Stimulated activated CD4-positive, alpha-beta T cell treated with anti-CD3 and anti-CD28 coated beads, Interleukin-15, amount 100 ng/mL, for 1 hour (primary cell): ENCODE measurements around the gene FCN2.

Source experiments
- DNase-seq, 2 donors: peaks; one replicate each; pipeline ENCODE4 v3.0.0-alpha.2; 2020; ENCODE audit warnings: low read depth in 1 of 2, low spot score in 1 of 2

Gene FCN2

GRCh38 chr9:134908524-134909309, 28.1 kb downstream of the FCN2 start:
- no peak for DNase-seq

- no peak for DNase-seq
Measured at GRCh38 chr9:134909511-134910481, 29.2 kb downstream of the FCN2 start.

- no peak for DNase-seq
Measured at GRCh38 chr9:134912126-134912840, 31.7 kb downstream of the FCN2 start.

- no peak for DNase-seq
Measured at GRCh38 chr9:134913041-134913712, 32.6 kb downstream of the FCN2 start.

GRCh38 chr9:134913713-134914500, 33.3 kb downstream of the FCN2 start:
- DNase-seq = no peak

GRCh38 chr9:134914501-134914834, 33.9 kb downstream of the FCN2 start:
- no peak for DNase-seq

- DNase-seq = no peak
Measured at GRCh38 chr9:134915046-134915985, 34.7 kb downstream of the FCN2 start.

GRCh38 chr9:134916161-134916665, 35.6 kb downstream of the FCN2 start:
- no peak for DNase-seq

- no peak for DNase-seq
Measured at GRCh38 chr9:134917431-134918373, 37.1 kb downstream of the FCN2 start, which contains the start of gene FCN1. Gene FCN1, minus strand, starts transcription at chr9:134917912. Its CDS starts 41 bp downstream, at chr9:134917871.

GRCh38 chr9:134918646-134919045, 38.0 kb downstream of the FCN2 start:
- no peak for DNase-seq

- no peak for DNase-seq
Measured at GRCh38 chr9:134919303-134919702, 38.7 kb downstream of the FCN2 start.

- no peak for DNase-seq
Measured at GRCh38 chr9:134922066-134922931, 41.7 kb downstream of the FCN2 start.

- no peak for DNase-seq
Measured at GRCh38 chr9:134922932-134923240, 42.3 kb downstream of the FCN2 start.

- no peak for DNase-seq
Measured at GRCh38 chr9:134923466-134923865, 42.9 kb downstream of the FCN2 start.

- DNase-seq = no peak
Measured at GRCh38 chr9:134925011-134925511, 44.5 kb downstream of the FCN2 start.

GRCh38 chr9:134928436-134929192, 48.0 kb downstream of the FCN2 start:
- DNase-seq = no peak
